ENCODE measurements around the gene RHOT1.
A peak's percentile ranks its signal among the peaks of the same experiment; 100 is the strongest.

The RHOT1 gene

DNA sequence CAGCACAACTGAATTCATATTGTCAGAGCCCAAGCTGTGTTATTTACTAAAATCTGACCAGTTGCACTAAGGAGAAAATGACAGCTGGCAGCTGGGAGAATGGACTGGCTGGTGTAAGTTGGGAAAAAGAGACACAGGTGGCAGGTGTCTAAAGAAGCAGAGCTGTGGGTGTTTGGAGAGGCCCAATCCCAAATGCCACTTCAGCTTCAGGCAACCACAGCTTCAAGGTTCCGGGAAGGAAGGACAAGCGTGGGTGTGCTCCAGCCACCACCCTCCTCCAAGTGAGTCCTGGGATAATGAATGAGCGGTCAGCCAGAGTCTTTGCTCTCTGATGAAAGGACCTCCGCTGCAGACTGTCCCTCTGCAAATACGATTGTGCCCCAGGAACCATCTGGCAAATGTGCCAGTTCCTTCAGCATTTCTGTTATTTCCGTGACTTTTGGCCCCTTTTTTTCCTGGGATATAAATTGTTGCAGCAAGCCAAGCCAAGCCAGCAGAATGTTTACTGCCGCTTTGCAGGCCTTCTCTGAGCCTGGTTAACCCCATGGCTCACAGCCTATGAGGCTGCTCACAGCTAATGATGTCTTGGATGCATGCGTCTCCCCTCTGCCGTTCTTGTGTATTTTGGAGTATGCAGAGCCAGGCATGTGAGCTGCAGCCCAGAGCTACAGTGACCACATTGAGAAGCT is 113.9 kb downstream of the RHOT1 start:
- H3K4me1 ChIP-seq (ENCODE audit: control extremely low read depth in 1 of 4, control insufficient read depth in 4 of 4, insufficient read depth in 4 of 4, low read length in 3 of 4): peaks cover 0 to 11% (median 7%) of the 10 kb centered on the region in 4 experiments
- ChIA-PET POLR2A (interaction anchor here (1.0 kb wide), 1 partner anchor 63 kb away, joined by 3 read pairs; no protein-coding TSS in a partner anchor), CTCF (interaction anchor here (1.0 to 2.3 kb wide), 5 partner anchors 18 to 75 kb away, joined by 3 to 8 read pairs (median 6); no protein-coding TSS in a partner anchor)
- no peaks in the 10 kb centered on the region for H3K9me3 ChIP-seq (ENCODE audit: control extremely low read depth in 1 of 5, control insufficient read depth in 4 of 5, insufficient read depth in 2 of 5, low read depth in 1 of 5, low read length in 4 of 5)
- WGBS (ENCODE audit: insufficient coverage): 100% methylated on average over 9 of the region's 9 CpGs
- DNase-seq: no peak
- H3K27me3 ChIP-seq (replicated peaks in 2 of 5; ENCODE audit: control insufficient read depth in 4 of 5, insufficient read depth in 5 of 5, low read length in 4 of 5): peaks cover 0 to 10% (median 0%) of the 10 kb centered on the region in 5 experiments
- H3K4me3 ChIP-seq (ENCODE audit: control insufficient read depth in 1 of 7, extremely low read depth in 1 of 7, insufficient read depth in 4 of 7, low read depth in 2 of 7, low read length in 6 of 7): no peak overlapping the region
- no peak overlapping the region for H3K27ac ChIP-seq (ENCODE audit: insufficient read depth in 1 of 2, low read depth in 1 of 2, low read length in 2 of 2, poor library complexity in 1 of 2, severe bottlenecking in 2 of 2)
- H3K36me3 ChIP-seq (ENCODE audit: control insufficient read depth in 4 of 4, insufficient read depth in 4 of 4, low read length in 3 of 4): no peaks in the 10 kb centered on the region

DNA sequence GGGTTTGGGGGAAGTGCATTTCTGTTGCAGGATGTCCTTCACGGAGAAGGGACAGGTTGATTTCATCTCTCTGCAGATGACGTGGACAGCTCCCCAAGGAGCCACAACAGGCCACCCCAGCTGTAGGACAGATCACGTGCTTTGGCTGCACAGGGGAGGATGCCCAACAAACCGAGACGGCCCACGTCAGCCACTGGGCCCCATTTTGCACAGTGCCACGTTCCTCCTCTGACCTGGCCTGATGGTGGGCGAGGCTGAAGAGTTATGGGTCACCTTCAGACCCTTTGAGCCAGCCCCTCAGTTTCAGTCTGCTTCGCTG is 114.4 kb downstream of the RHOT1 start:
- ChIA-PET POLR2A (interaction anchor here (1.0 kb wide), 1 partner anchor 63 kb away, joined by 3 read pairs; no protein-coding TSS in a partner anchor), CTCF (interaction anchor here (1.5 kb wide), 1 partner anchor 63 kb away, joined by 4 read pairs; no protein-coding TSS in a partner anchor)
- H3K4me3 ChIP-seq (ENCODE audit: control insufficient read depth in 1 of 7, extremely low read depth in 1 of 7, insufficient read depth in 4 of 7, low read depth in 2 of 7, low read length in 6 of 7): no peak overlapping the region
- no peaks in the 10 kb centered on the region for H3K9me3 ChIP-seq (ENCODE audit: control extremely low read depth in 1 of 5, control insufficient read depth in 4 of 5, insufficient read depth in 2 of 5, low read depth in 1 of 5, low read length in 4 of 5)
- H3K4me1 ChIP-seq (ENCODE audit: control extremely low read depth in 1 of 4, control insufficient read depth in 4 of 4, insufficient read depth in 4 of 4, low read length in 3 of 4): peaks cover 0 to 11% (median 7%) of the 10 kb centered on the region in 4 experiments
- no peak for DNase-seq
- peaks cover 0 to 10% (median 0%) of the 10 kb centered on the region in 5 experiments for H3K27me3 ChIP-seq (replicated peaks in 2 of 5; ENCODE audit: control insufficient read depth in 4 of 5, insufficient read depth in 5 of 5, low read length in 4 of 5)
- 94% methylated on average over 7 of the region's 9 CpGs for WGBS (ENCODE audit: insufficient coverage)
- H3K36me3 ChIP-seq (ENCODE audit: control insufficient read depth in 4 of 4, insufficient read depth in 4 of 4, low read length in 3 of 4): no peaks in the 10 kb centered on the region
- no peak overlapping the region for H3K27ac ChIP-seq (ENCODE audit: insufficient read depth in 1 of 2, low read depth in 1 of 2, low read length in 2 of 2, poor library complexity in 1 of 2, severe bottlenecking in 2 of 2)

DNA sequence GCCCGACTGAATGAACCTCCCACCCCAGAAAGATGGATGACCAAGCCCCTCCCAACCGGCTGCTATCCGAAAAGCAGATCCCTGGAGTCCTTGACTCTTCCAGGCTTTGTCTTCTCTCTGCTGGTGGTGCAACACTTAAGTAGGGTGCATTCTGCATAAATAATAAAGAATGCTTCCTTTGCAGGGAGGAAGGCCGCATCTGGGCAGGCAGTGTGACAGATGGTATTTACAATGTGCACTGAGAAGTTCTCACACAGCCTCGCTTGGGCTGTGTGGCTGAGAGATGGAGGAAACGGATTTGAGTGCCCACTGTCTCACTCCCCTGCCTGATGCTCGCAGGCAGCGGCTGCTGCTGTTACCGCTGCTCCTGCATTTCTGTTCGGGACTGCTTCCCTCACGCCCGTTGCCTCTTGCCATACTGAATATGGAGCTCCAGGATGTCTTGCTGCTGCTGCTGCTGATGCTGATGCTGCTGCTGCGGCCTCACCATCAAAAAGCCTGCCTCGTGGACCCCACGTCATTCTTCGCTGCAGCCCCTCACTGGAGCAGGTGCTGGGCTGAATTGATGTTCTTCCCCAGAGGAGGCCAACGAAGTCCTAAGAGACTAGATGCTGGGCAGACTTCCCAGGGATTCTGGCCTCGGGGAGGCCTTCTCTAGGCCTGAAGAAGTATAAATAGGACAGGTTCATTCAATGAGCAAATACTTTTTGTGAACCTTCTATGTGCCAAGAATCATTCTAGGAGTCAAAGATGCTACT is 116.3 kb downstream of the RHOT1 start:
- Histone ChIP-seq H3K36me3 (ENCODE audit: control insufficient read depth in 4 of 4, insufficient read depth in 4 of 4, low read length in 3 of 4) (no peaks in the 10 kb centered on the region), H3K27ac (ENCODE audit: insufficient read depth in 1 of 2, low read depth in 1 of 2, low read length in 2 of 2, poor library complexity in 1 of 2, severe bottlenecking in 2 of 2) (no peak overlapping the region), H3K4me1 (ENCODE audit: control extremely low read depth in 1 of 4, control insufficient read depth in 4 of 4, insufficient read depth in 4 of 4, low read length in 3 of 4) (peaks cover 0 to 11% (median 7%) of the 10 kb centered on the region in 4 experiments), H3K27me3 (replicated peaks in 2 of 5; ENCODE audit: control insufficient read depth in 4 of 5, insufficient read depth in 5 of 5, low read length in 4 of 5) (peaks cover 0 to 18% (median under 1%) of the 10 kb centered on the region in 5 experiments), H3K9me3 (ENCODE audit: control extremely low read depth in 1 of 5, control insufficient read depth in 4 of 5, insufficient read depth in 2 of 5, low read depth in 1 of 5, low read length in 4 of 5) (no peaks in the 10 kb centered on the region), H3K4me3 (ENCODE audit: control insufficient read depth in 1 of 7, extremely low read depth in 1 of 7, insufficient read depth in 4 of 7, low read depth in 2 of 7, low read length in 6 of 7) (no peak overlapping the region)
- peak; percentile 13 to 82 (median 75) for DNase-seq
- ChIA-PET POLR2A (interaction anchor here (1.0 kb wide), 1 partner anchor 61 kb away, joined by 4 read pairs; no protein-coding TSS in a partner anchor), CTCF (interaction anchor here (0.5 to 2.6 kb wide), 6 partner anchors 8 to 101 kb away, joined by 3 to 10 read pairs (median 4); partner anchors contain the start of gene RHBDL3)
- WGBS (ENCODE audit: insufficient coverage): 38% methylated on average over 17 of the region's 18 CpGs

DNA sequence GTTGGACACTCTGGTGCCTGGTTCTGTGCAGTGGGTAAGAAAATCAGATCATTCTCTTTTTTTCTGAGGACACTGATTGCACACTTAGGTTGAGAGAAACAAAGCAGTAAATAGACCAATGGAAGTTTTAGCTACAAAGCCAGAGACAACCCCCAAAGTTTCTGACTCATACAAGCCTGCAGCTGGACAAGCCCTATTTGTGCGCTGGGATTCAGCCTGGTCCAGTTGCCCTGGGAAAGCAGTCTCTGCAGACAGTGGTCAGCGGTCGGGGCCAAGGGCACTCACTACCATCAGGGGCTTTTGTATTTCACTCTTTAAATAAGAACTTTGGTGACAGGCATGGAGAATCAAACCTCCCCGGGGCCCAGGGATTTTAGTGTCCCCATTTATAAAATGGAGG is 117.3 kb downstream of the RHOT1 start:
- POLR2A ChIA-PET: interaction anchor here (0.6 kb wide), 1 partner anchor 40 kb away, joined by 4 read pairs; no protein-coding TSS in a partner anchor
- no peaks in the 10 kb centered on the region for H3K9me3 ChIP-seq (ENCODE audit: control extremely low read depth in 1 of 5, control insufficient read depth in 4 of 5, insufficient read depth in 2 of 5, low read depth in 1 of 5, low read length in 4 of 5)
- no peak overlapping the region for H3K4me3 ChIP-seq (ENCODE audit: control insufficient read depth in 1 of 7, extremely low read depth in 1 of 7, insufficient read depth in 4 of 7, low read depth in 2 of 7, low read length in 6 of 7)
- WGBS (ENCODE audit: insufficient coverage): 100% methylated on average over 2 of the region's 4 CpGs
- CTCF ChIA-PET: interaction anchor here (0.6 to 2.6 kb wide), 4 partner anchors 8 to 161 kb away, joined by 3 to 10 read pairs (median 3); no protein-coding TSS in a partner anchor
- peaks cover 0 to 11% (median 7%) of the 10 kb centered on the region in 4 experiments for H3K4me1 ChIP-seq (ENCODE audit: control extremely low read depth in 1 of 4, control insufficient read depth in 4 of 4, insufficient read depth in 4 of 4, low read length in 3 of 4)
- no peak for DNase-seq
- peaks cover 0 to 29% (median 10%) of the 10 kb centered on the region in 5 experiments for H3K27me3 ChIP-seq (replicated peaks in 2 of 5; ENCODE audit: control insufficient read depth in 4 of 5, insufficient read depth in 5 of 5, low read length in 4 of 5)
- no peak overlapping the region for H3K27ac ChIP-seq (ENCODE audit: insufficient read depth in 1 of 2, low read depth in 1 of 2, low read length in 2 of 2, poor library complexity in 1 of 2, severe bottlenecking in 2 of 2)
- no peaks in the 10 kb centered on the region for H3K36me3 ChIP-seq (ENCODE audit: control insufficient read depth in 4 of 4, insufficient read depth in 4 of 4, low read length in 3 of 4)

DNA sequence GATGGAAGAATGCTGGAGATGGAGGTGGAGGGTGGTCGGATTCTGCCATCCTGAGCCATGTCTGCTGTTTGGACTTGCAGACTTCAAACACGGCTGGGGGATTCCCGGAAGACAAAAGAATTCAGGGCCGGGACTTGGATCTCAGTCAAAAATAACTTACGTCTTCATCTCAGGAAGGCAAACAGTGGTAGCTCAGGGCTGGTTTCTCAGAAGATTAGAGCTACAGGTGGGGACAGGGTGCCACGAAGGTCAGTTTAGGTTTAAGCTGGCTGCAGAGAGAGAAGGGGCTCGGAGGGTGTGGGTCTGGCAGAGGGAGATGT is 119.1 kb downstream of the RHOT1 start:
- DNase-seq: no peak
- CTCF ChIA-PET: interaction anchor here (0.5 to 1.5 kb wide), 6 partner anchors 8 to 74 kb away, joined by 3 to 6 read pairs (median 4); no protein-coding TSS in a partner anchor
- WGBS (ENCODE audit: insufficient coverage): 94% methylated on average over 7 of the region's 7 CpGs
- Histone ChIP-seq H3K4me3 (ENCODE audit: control insufficient read depth in 1 of 7, extremely low read depth in 1 of 7, insufficient read depth in 4 of 7, low read depth in 2 of 7, low read length in 6 of 7) (no peak overlapping the region), H3K36me3 (ENCODE audit: control insufficient read depth in 4 of 4, insufficient read depth in 4 of 4, low read length in 3 of 4) (no peaks in the 10 kb centered on the region), H3K9me3 (ENCODE audit: control extremely low read depth in 1 of 5, control insufficient read depth in 4 of 5, insufficient read depth in 2 of 5, low read depth in 1 of 5, low read length in 4 of 5) (no peaks in the 10 kb centered on the region), H3K4me1 (ENCODE audit: control extremely low read depth in 1 of 4, control insufficient read depth in 4 of 4, insufficient read depth in 4 of 4, low read length in 3 of 4) (peaks cover 0 to 19% (median 15%) of the 10 kb centered on the region in 4 experiments), H3K27ac (ENCODE audit: insufficient read depth in 1 of 2, low read depth in 1 of 2, low read length in 2 of 2, poor library complexity in 1 of 2, severe bottlenecking in 2 of 2) (no peak overlapping the region), H3K27me3 (replicated peaks in 2 of 5; ENCODE audit: control insufficient read depth in 4 of 5, insufficient read depth in 5 of 5, low read length in 4 of 5) (peaks cover 0 to 40% (median 21%) of the 10 kb centered on the region in 5 experiments)
- POLR2A ChIA-PET: no interaction called here

DNA sequence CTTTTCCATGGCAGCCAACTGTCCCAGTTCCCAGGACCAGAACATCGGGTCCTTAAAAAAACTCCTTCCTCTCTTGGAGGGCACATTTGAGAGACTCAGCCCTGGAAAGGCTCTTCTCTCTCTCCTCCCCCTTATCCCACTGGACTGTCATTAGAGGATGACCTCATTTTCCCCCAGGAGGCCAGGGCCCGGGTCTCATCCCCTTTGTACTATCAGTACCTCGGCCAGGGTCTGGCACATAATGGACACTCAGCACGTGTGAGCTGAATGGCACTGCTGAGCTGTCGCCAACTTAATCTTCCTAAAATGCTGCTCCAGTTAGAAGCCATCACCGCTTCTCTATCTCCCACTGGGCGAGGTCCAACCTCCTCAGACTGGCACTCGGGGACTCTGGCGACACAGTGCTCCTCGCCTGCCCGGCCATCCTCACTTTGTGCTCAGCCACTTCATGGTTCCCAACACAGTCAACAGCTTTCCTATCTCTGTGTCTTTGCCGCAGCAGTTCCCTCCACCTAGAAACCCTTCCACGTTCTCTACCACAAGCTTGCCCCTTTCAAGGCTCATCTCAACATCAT is 119.7 kb downstream of the RHOT1 start:
- Histone ChIP-seq H3K9me3 (ENCODE audit: control extremely low read depth in 1 of 5, control insufficient read depth in 4 of 5, insufficient read depth in 2 of 5, low read depth in 1 of 5, low read length in 4 of 5) (no peaks in the 10 kb centered on the region), H3K4me3 (ENCODE audit: control insufficient read depth in 1 of 7, extremely low read depth in 1 of 7, insufficient read depth in 4 of 7, low read depth in 2 of 7, low read length in 6 of 7) (no peak overlapping the region), H3K36me3 (ENCODE audit: control insufficient read depth in 4 of 4, insufficient read depth in 4 of 4, low read length in 3 of 4) (no peaks in the 10 kb centered on the region), H3K27ac (ENCODE audit: insufficient read depth in 1 of 2, low read depth in 1 of 2, low read length in 2 of 2, poor library complexity in 1 of 2, severe bottlenecking in 2 of 2) (no peak overlapping the region), H3K27me3 (replicated peaks in 2 of 5; ENCODE audit: control insufficient read depth in 4 of 5, insufficient read depth in 5 of 5, low read length in 4 of 5) (peaks cover 0 to 46% (median 28%) of the 10 kb centered on the region in 5 experiments), H3K4me1 (ENCODE audit: control extremely low read depth in 1 of 4, control insufficient read depth in 4 of 4, insufficient read depth in 4 of 4, low read length in 3 of 4) (peaks cover 0 to 25% (median 22%) of the 10 kb centered on the region in 4 experiments)
- POLR2A ChIA-PET: no interaction called here
- WGBS (ENCODE audit: insufficient coverage): 95% methylated on average over 13 of the region's 13 CpGs
- DNase-seq: no peak
- CTCF ChIA-PET: interaction anchor here (0.5 to 1.6 kb wide), 6 partner anchors 9 to 75 kb away, joined by 3 to 6 read pairs (median 4); no protein-coding TSS in a partner anchor
